HepG2 (cell line): Measurements from ENCODE around the gene NR2F1. TPM values are rescaled to one million over a fixed set of nuclear protein-coding genes. Genes with fewer than 3 reads are reported as not detected.

Source experiments
- ARID2 ChIP-seq: sonication (generic); formaldehyde crosslinking; IDR thresholded peaks from 2 replicates; pipeline ENCODE4 v1.8.1; 2022; ENCODE audit warnings: mild to moderate bottlenecking, missing genetic modification reagents, borderline replicate concordance
- ATF2 ChIP-seq: sonication (generic); formaldehyde crosslinking; IDR thresholded peaks from 2 replicates; pipeline ENCODE4 v1.4.0; 2020; ENCODE audit warnings: missing genetic modification reagents
- ATF6 ChIP-seq: sonication (generic); formaldehyde crosslinking; conservative IDR thresholded peaks from 2 replicates; pipeline ENCODE4 v1.4.0; 2020; ENCODE audit warnings: missing genetic modification reagents
- EP300 ChIP-seq, 3 experiments: sonication (generic) in 1 of 3; formaldehyde crosslinking in 1 of 3; IDR thresholded peaks; 2 replicates each; pipeline versions ENCODE4 v1.5.1 to v1.6.1; 2011 to 2020; ENCODE audit warnings: low read depth in 2 of 3, low read length in 2 of 3, borderline replicate concordance in 1 of 3, improper control_type of control experiment in 1 of 3, mild to moderate bottlenecking in 1 of 3, missing genetic modification reagents in 1 of 3, moderate library complexity in 1 of 3
- FOXA3 ChIP-seq: IDR thresholded peaks from 2 replicates; pipeline ENCODE4 v1.6.1; 2016; ENCODE audit warnings: missing genetic modification reagents, missing compliant biosample characterization
- KDM4B ChIP-seq: sonication (generic); formaldehyde crosslinking; IDR thresholded peaks from 2 replicates; pipeline ENCODE4 v1.4.0; 2020; ENCODE audit warnings: missing genetic modification reagents
- KLF15 ChIP-seq: sonication (generic); formaldehyde crosslinking; IDR thresholded peaks from 2 replicates; pipeline ENCODE4 v1.8.1; 2023; ENCODE audit warnings: borderline replicate concordance, mild to moderate bottlenecking, inconsistent platforms, missing genetic modification reagents, mixed read lengths
- NAIF1 ChIP-seq: sonication (generic); formaldehyde crosslinking; IDR thresholded peaks from 2 replicates; pipeline ENCODE4 v1.5.0; 2020; ENCODE audit warnings: mild to moderate bottlenecking, missing genetic modification reagents, borderline replicate concordance
- NCOR1 ChIP-seq: fragments of 200-600 bp; sonication (generic); IDR thresholded peaks from 2 replicates; pipeline ENCODE4 v1.7.0; 2017; ENCODE audit warnings: antibody characterized with exemption, low read length, borderline replicate concordance
- SMAD3 ChIP-seq: sonication (generic); formaldehyde crosslinking; IDR thresholded peaks from 2 replicates; pipeline ENCODE4 v1.4.0; 2020; ENCODE audit warnings: missing genetic modification reagents
- TGIF2 ChIP-seq: IDR thresholded peaks from 2 replicates; pipeline ENCODE4 v1.6.1; 2016; ENCODE audit warnings: control low read depth, missing compliant biosample characterization
- TSC22D2 ChIP-seq: sonication (generic); formaldehyde crosslinking; IDR thresholded peaks from 2 replicates; pipeline ENCODE4 v1.5.1; 2020; ENCODE audit warnings: missing genetic modification reagents, mild to moderate bottlenecking, borderline replicate concordance
- ZBTB42 ChIP-seq: sonication (generic); formaldehyde crosslinking; IDR thresholded peaks from 2 replicates; pipeline ENCODE4 v1.5.0; 2020; ENCODE audit warnings: mild to moderate bottlenecking, missing genetic modification reagents
- ZMYM3 ChIP-seq: sonication (generic); formaldehyde crosslinking; IDR thresholded peaks from 2 replicates; pipeline ENCODE4 v1.5.1; 2020; ENCODE audit warnings: mild to moderate bottlenecking, missing genetic modification reagents
- ZNF3 ChIP-seq: IDR thresholded peaks from 2 replicates; pipeline ENCODE4 v1.7.0; 2017; ENCODE audit warnings: inconsistent platforms
- ZNF362 ChIP-seq: sonication (generic); formaldehyde crosslinking; IDR thresholded peaks from 2 replicates; pipeline ENCODE4 v1.4.0; 2020; ENCODE audit warnings: missing genetic modification reagents, mild to moderate bottlenecking, borderline replicate concordance
- ZNF414 ChIP-seq: sonication (generic); formaldehyde crosslinking; IDR thresholded peaks from 2 replicates; pipeline ENCODE4 v1.5.0; 2020; ENCODE audit warnings: missing genetic modification reagents
- ZNF512B ChIP-seq: sonication (generic); formaldehyde crosslinking; IDR thresholded peaks from 2 replicates; pipeline ENCODE4 v1.5.1; 2020; ENCODE audit warnings: missing genetic modification reagents, mild to moderate bottlenecking, borderline replicate concordance
- ZNF576 ChIP-seq: sonication (generic); formaldehyde crosslinking; IDR thresholded peaks from 2 replicates; pipeline ENCODE4 v1.4.0; 2020; ENCODE audit warnings: mild to moderate bottlenecking, missing genetic modification reagents
- ZNF720 ChIP-seq: sonication (generic); formaldehyde crosslinking; IDR thresholded peaks from 2 replicates; pipeline ENCODE4 v1.4.0; 2020; ENCODE audit warnings: missing genetic modification reagents
- polyA plus RNA-seq, 8 experiments: library from polyadenylated mRNA; depleted of rRNA in 3 of 8; stranded (reverse) in 7 of 8; unstranded in 1 of 8; fragments of >200 nt; fragmentation: Illumina TruSeq in 4 of 8; extraction: Trizol in 4 of 8; gene quantifications; 2 replicates each; pipeline versions ENCODE4 v1.2.1 to v1.2.3, GENCODE V29; 2011 to 2016; ENCODE audit warnings: low read depth in 4 of 8, missing spikeins in 1 of 8, mixed read lengths in 1 of 8; ENCODE audit not compliant: insufficient read depth in 1 of 8
- total RNA-seq, 5 experiments: library from RNA; depleted of rRNA; stranded (reverse); fragments of >200 nt; fragmentation: Illumina TruSeq; extraction: Trizol; gene quantifications; 2 replicates each; pipeline ENCODE4 v1.2.3, GENCODE V29; 2016; ENCODE audit warnings: low read depth in 1 of 5

Gene NR2F1
- total and polyA plus RNA-seq, 2 of the 13 experiments (the other 11 are each of a cell fraction or from before 2014, with no cell fraction given) = 17.1 to 59.7 TPM

GRCh38 chr5:93620487-93621326 lies 37.7 kb downstream of the NR2F1 start (continued):
- no peak for TF ChIP-seq ATF6 (CRISPR knock-in tag)
- 0 out of 2 replicates have a peak, but pooled peaks have one; percentile 58 for TF ChIP-seq KLF15 (CRISPR knock-in tag)
- no peak for TF ChIP-seq ZBTB42 (CRISPR knock-in tag)
- TF ChIP-seq ZNF414 (CRISPR knock-in tag) = no peak
- no peak for TF ChIP-seq NAIF1 (CRISPR knock-in tag)
- TF ChIP-seq ZNF720 (CRISPR knock-in tag) = no peak
- no peak for TF ChIP-seq KDM4B
- TF ChIP-seq NCOR1 = no peak
- no peak for TF ChIP-seq EP300 (IDR thresholded peaks at IDR 0.05; ENCODE audit: low read depth in 2 of 2, low read length in 2 of 2)
- no peak for TF ChIP-seq EP300 (CRISPR knock-in tag; IDR thresholded peaks at IDR 0.05; ENCODE audit: borderline replicate concordance)
- TF ChIP-seq TSC22D2 (CRISPR knock-in tag) = no peak
- TF ChIP-seq ATF2 (CRISPR knock-in tag) = 0 out of 2 replicates have a peak, but pooled peaks have one; percentile 36
- TF ChIP-seq ZNF3 = no peak
- no peak for TF ChIP-seq ZNF362
- no peak for TF ChIP-seq ZNF512B (CRISPR knock-in tag)
- peak; percentile 52; the same call in 1 of the 2 replicates for TF ChIP-seq SMAD3 (CRISPR knock-in tag)
- no peak for TF ChIP-seq ZNF576
- peak; percentile 53; the same call in 1 of the 2 replicates for TF ChIP-seq ZMYM3
- no peak for TF ChIP-seq TGIF2 (CRISPR knock-in tag)
- no peak for TF ChIP-seq ARID2
- no peak for TF ChIP-seq FOXA3
